Liver (tissue), 3 donors: ENCODE results near the gene RAX.

Experiments used
- FOXA1 ChIP-seq: IDR thresholded peaks from 2 replicates; pipeline ENCODE4 v1.6.1; 2016; ENCODE audit warnings: antibody characterized with exemption
- GABPA ChIP-seq, 2 donors: IDR thresholded peaks in 1 of 2; conservative IDR thresholded peaks in 1 of 2; 2 replicates each; pipeline ENCODE4 v1.6.1; 2016; ENCODE audit warnings: antibody characterized with exemption in 2 of 2, mild to moderate bottlenecking in 1 of 2, moderate library complexity in 1 of 2
- HNF4A ChIP-seq, 2 donors: conservative IDR thresholded peaks; 2 replicates each; pipeline ENCODE4 v1.6.1; 2016; ENCODE audit warnings: antibody characterized with exemption in 2 of 2, mild to moderate bottlenecking in 2 of 2
- JUND ChIP-seq, 2 donors: IDR thresholded peaks; 2 replicates each; pipeline ENCODE4 v1.6.1; 2016; ENCODE audit warnings: antibody characterized with exemption in 2 of 2
- NR2F2 ChIP-seq: IDR thresholded peaks from 2 replicates; pipeline ENCODE4 v1.6.1; 2016; ENCODE audit warnings: antibody characterized with exemption
- RAD21 ChIP-seq, 2 donors: IDR thresholded peaks; 2 replicates each; pipeline ENCODE4 v1.6.1; 2016; ENCODE audit warnings: antibody characterized with exemption in 2 of 2, mild to moderate bottlenecking in 2 of 2
- SP1 ChIP-seq: IDR thresholded peaks from 2 replicates; pipeline ENCODE4 v1.6.1; 2018; ENCODE audit warnings: antibody characterized with exemption, mild to moderate bottlenecking
- TAF1 ChIP-seq: conservative IDR thresholded peaks from 2 replicates; pipeline ENCODE4 v1.6.1; 2016; ENCODE audit warnings: antibody characterized with exemption, mild to moderate bottlenecking
- YY1 ChIP-seq: IDR thresholded peaks from 2 replicates; pipeline ENCODE4 v1.6.1; 2016; ENCODE audit warnings: antibody characterized with exemption, mild to moderate bottlenecking
- TF ChIP-seq, protein P1 (sequence below): IDR thresholded peaks from 2 replicates; pipeline ENCODE4 v1.6.1; 2016; ENCODE audit warnings: antibody characterized with exemption
- TF ChIP-seq, protein P2 (sequence below): fragments of 150-350 bp; IDR thresholded peaks from 2 replicates; pipeline ENCODE4 v1.5.1; 2017; ENCODE audit warnings: improper control_type of control experiment, low read depth, low read length; ENCODE audit not compliant: missing input control
- TF ChIP-seq, protein P3 (sequence below): IDR thresholded peaks from 2 replicates; pipeline ENCODE4 v1.6.1; 2016; ENCODE audit warnings: antibody characterized with exemption
- TF ChIP-seq, protein P4 (sequence below): IDR thresholded peaks from 2 replicates; pipeline ENCODE4 v1.6.1; 2016; ENCODE audit warnings: antibody characterized with exemption, mild to moderate bottlenecking
- TF ChIP-seq, protein P5 (sequence below): IDR thresholded peaks from 2 replicates; pipeline ENCODE4 v1.6.1; 2016; ENCODE audit warnings: antibody characterized with exemption
- donor health status: healthy.
- donor health status: healthy.

DNA sequence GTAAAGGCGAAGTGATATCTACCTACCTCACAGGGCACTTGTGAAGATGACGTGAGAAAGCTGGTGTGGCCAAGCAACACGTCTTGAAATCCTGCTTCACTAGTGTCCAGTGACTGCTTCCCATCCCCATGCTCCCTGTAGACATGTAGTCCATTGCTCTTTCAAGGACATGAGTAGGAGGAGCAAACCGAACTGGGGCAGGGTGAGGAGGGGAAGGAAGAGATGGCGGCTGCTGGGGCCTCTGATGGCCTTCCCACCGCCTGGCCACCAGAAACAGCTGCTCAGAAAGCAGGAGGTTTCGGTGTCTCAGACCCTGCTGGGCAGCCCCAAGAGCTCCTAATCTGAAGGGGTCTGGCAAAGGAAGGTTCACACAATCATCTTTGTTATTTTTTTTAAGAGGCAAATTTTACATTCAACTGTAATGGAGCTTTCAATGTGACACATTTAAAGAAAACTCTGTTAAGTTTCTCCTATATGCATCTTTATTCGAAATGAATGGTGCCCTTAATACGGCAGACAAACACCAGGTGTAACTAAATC, 30.5 kb upstream of the RAX start:
- no peak for TF ChIP-seq FOXA1
- TF ChIP-seq, protein P1, sequence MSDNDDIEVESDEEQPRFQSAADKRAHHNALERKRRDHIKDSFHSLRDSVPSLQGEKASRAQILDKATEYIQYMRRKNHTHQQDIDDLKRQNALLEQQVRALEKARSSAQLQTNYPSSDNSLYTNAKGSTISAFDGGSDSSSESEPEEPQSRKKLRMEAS: no peak
- TF ChIP-seq, protein P2, sequence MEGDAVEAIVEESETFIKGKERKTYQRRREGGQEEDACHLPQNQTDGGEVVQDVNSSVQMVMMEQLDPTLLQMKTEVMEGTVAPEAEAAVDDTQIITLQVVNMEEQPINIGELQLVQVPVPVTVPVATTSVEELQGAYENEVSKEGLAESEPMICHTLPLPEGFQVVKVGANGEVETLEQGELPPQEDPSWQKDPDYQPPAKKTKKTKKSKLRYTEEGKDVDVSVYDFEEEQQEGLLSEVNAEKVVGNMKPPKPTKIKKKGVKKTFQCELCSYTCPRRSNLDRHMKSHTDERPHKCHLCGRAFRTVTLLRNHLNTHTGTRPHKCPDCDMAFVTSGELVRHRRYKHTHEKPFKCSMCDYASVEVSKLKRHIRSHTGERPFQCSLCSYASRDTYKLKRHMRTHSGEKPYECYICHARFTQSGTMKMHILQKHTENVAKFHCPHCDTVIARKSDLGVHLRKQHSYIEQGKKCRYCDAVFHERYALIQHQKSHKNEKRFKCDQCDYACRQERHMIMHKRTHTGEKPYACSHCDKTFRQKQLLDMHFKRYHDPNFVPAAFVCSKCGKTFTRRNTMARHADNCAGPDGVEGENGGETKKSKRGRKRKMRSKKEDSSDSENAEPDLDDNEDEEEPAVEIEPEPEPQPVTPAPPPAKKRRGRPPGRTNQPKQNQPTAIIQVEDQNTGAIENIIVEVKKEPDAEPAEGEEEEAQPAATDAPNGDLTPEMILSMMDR: no peak
- TF ChIP-seq SP1: no peak
- TF ChIP-seq, protein P3, sequence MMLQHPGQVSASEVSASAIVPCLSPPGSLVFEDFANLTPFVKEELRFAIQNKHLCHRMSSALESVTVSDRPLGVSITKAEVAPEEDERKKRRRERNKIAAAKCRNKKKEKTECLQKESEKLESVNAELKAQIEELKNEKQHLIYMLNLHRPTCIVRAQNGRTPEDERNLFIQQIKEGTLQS: no peak
- TF ChIP-seq JUND (IDR thresholded peaks at IDR 0.05): no peak
- TF ChIP-seq, protein P4, sequence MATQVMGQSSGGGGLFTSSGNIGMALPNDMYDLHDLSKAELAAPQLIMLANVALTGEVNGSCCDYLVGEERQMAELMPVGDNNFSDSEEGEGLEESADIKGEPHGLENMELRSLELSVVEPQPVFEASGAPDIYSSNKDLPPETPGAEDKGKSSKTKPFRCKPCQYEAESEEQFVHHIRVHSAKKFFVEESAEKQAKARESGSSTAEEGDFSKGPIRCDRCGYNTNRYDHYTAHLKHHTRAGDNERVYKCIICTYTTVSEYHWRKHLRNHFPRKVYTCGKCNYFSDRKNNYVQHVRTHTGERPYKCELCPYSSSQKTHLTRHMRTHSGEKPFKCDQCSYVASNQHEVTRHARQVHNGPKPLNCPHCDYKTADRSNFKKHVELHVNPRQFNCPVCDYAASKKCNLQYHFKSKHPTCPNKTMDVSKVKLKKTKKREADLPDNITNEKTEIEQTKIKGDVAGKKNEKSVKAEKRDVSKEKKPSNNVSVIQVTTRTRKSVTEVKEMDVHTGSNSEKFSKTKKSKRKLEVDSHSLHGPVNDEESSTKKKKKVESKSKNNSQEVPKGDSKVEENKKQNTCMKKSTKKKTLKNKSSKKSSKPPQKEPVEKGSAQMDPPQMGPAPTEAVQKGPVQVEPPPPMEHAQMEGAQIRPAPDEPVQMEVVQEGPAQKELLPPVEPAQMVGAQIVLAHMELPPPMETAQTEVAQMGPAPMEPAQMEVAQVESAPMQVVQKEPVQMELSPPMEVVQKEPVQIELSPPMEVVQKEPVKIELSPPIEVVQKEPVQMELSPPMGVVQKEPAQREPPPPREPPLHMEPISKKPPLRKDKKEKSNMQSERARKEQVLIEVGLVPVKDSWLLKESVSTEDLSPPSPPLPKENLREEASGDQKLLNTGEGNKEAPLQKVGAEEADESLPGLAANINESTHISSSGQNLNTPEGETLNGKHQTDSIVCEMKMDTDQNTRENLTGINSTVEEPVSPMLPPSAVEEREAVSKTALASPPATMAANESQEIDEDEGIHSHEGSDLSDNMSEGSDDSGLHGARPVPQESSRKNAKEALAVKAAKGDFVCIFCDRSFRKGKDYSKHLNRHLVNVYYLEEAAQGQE: no peak
- TF ChIP-seq TAF1: no peak
- no peak for TF ChIP-seq HNF4A (conservative IDR thresholded peaks at IDR 0.05)
- no peak for TF ChIP-seq YY1
- TF ChIP-seq RAD21 (IDR thresholded peaks at IDR 0.05): no peak
- TF ChIP-seq, protein P5, sequence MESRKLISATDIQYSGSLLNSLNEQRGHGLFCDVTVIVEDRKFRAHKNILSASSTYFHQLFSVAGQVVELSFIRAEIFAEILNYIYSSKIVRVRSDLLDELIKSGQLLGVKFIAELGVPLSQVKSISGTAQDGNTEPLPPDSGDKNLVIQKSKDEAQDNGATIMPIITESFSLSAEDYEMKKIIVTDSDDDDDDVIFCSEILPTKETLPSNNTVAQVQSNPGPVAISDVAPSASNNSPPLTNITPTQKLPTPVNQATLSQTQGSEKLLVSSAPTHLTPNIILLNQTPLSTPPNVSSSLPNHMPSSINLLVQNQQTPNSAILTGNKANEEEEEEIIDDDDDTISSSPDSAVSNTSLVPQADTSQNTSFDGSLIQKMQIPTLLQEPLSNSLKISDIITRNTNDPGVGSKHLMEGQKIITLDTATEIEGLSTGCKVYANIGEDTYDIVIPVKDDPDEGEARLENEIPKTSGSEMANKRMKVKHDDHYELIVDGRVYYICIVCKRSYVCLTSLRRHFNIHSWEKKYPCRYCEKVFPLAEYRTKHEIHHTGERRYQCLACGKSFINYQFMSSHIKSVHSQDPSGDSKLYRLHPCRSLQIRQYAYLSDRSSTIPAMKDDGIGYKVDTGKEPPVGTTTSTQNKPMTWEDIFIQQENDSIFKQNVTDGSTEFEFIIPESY: no peak
- TF ChIP-seq GABPA (IDR thresholded peaks at IDR 0.05 in 1 of 2, conservative IDR thresholded peaks at IDR 0.05 in 1 of 2): no peak
- TF ChIP-seq NR2F2: no peak
